Small intestine (tissue), 7 donors: ENCODE data around the gene DMRTA2. TPM values are rescaled to one million over a fixed set of nuclear protein-coding genes. Genes with fewer than 3 reads are reported as not detected.

Experiments used
- DNase-seq, 2 donors: peaks; one replicate each; pipeline versions ENCODE4 v3.0.0 to v3.0.0-alpha.2; 2013
- FAIRE-seq: peaks from 2 replicates; lab custom pipeline; 2012; peaks lifted over from hg19 to GRCh38; lab: Jason Lieb, UNC
- H3K27ac ChIP-seq, 3 donors: one replicate each; pipeline ENCODE4 v1.5.1; 2013; ENCODE audit warnings: low read length in 2 of 3, mild to moderate bottlenecking in 2 of 3, control low read depth in 1 of 3, inconsistent platforms in 1 of 3, low read depth in 1 of 3, moderate library complexity in 1 of 3
- H3K27me3 ChIP-seq, 3 donors: one replicate each; pipeline ENCODE4 v1.6.1; 2013; ENCODE audit warnings: low read length in 3 of 3, inconsistent platforms in 1 of 3; ENCODE audit not compliant: control insufficient read depth in 3 of 3, insufficient read depth in 3 of 3
- H3K36me3 ChIP-seq, 3 donors: one replicate each; pipeline ENCODE4 v1.6.1; 2013; ENCODE audit warnings: low read length in 3 of 3, inconsistent platforms in 1 of 3, low read depth in 1 of 3, mild to moderate bottlenecking in 1 of 3, moderate library complexity in 1 of 3; ENCODE audit not compliant: control insufficient read depth in 3 of 3, insufficient read depth in 2 of 3
- H3K4me1 ChIP-seq, 3 donors: one replicate each; pipeline ENCODE4 v1.6.1; 2013; ENCODE audit warnings: low read length in 2 of 3, inconsistent platforms in 1 of 3, low read depth in 1 of 3, mild to moderate bottlenecking in 1 of 3, moderate library complexity in 1 of 3; ENCODE audit not compliant: control insufficient read depth in 3 of 3, insufficient read depth in 2 of 3
- H3K4me3 ChIP-seq, 3 donors: one replicate each; pipeline ENCODE4 v1.5.1; 2013; ENCODE audit warnings: low read length in 3 of 3, control low read depth in 1 of 3, inconsistent platforms in 1 of 3, low read depth in 1 of 3, mild to moderate bottlenecking in 1 of 3, moderate library complexity in 1 of 3
- H3K9me3 ChIP-seq, 2 donors: one replicate each; pipeline ENCODE4 v1.6.1; 2013; ENCODE audit warnings: low read depth in 1 of 2, low read length in 1 of 2; ENCODE audit not compliant: control insufficient read depth in 2 of 2, insufficient read depth in 1 of 2
- WGBS, 3 donors: extraction: QIAGEN DNeasy Blood & Tissue Kit; methylation state at CpG; one replicate each; pipeline ENCODE4 v1.1.7; 2013; 5-methylcytosine and 5-hydroxymethylcytosine counted together
- polyA plus RNA-seq, 4 donors: library from polyadenylated mRNA; stranded (reverse) in 3 of 4; unstranded in 1 of 4; fragments of 200-250 nt in 3 of 4; fragments of 120-200 nt in 1 of 4; gene quantifications; one replicate each; pipeline versions ENCODE4 v1.2.1 to v1.2.3, GENCODE V29; 2013
- donor health status: healthy with polysubstance abuse.
- donor health status: control.
- donor health status: control.
- donor health status: Bipolar disorder and iron deficiency.
- donor health status: healthy.

The DMRTA2 gene
- polyA plus RNA-seq, 4 donors: 0.03 TPM; not detected in 2

DNA sequence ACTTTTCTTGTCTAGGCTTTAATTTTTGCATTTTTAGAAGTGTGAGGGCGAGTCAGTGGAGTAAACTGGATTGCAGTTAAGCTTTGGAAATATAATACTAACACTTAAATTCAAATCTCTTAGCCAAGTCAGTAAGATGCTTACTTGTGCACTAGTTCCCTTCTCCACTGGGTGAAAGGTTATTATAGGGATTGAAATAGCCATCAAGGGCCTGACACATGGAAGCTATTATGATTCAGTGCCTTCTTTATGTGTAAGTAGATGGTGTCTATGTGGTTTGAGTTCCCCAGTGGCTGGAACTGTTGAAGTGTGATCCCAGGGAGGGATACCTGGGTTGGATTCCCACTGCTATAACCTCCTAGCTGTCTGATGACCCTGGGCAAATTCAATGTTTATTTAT lies 24.7 kb upstream of the DMRTA2 start:
- Histone ChIP-seq H3K9me3 (no peaks in the 10 kb centered on the region), H3K36me3 (peaks cover 0 to 3% (median 0%) of the 10 kb centered on the region in 3 donors), H3K27ac (no peak overlapping the region), H3K27me3 (no peaks in the 10 kb centered on the region), H3K4me1 (no peaks in the 10 kb centered on the region), H3K4me3 (no peak overlapping the region)
- no peak for DNase-seq
- FAIRE-seq: no peak
- 97 to 100% (median 100%) methylated on average over 1 of the region's 1 CpG for WGBS, 3 donors

GRCh38 chr1:50441183-50441582 lies 17.9 kb upstream of the DMRTA2 start:
- Histone ChIP-seq H3K27me3 (no peaks in the 10 kb centered on the region), H3K27ac (no peak overlapping the region), H3K4me1 (no peaks in the 10 kb centered on the region), H3K4me3 (no peak overlapping the region), H3K36me3 (peaks cover 0 to 12% (median 10%) of the 10 kb centered on the region in 3 donors), H3K9me3 (no peaks in the 10 kb centered on the region)
- 93 to 97% (median 95%) methylated on average over 6 of the region's 6 CpGs for WGBS, 3 donors
- FAIRE-seq: no peak
- no peak for DNase-seq

DNA sequence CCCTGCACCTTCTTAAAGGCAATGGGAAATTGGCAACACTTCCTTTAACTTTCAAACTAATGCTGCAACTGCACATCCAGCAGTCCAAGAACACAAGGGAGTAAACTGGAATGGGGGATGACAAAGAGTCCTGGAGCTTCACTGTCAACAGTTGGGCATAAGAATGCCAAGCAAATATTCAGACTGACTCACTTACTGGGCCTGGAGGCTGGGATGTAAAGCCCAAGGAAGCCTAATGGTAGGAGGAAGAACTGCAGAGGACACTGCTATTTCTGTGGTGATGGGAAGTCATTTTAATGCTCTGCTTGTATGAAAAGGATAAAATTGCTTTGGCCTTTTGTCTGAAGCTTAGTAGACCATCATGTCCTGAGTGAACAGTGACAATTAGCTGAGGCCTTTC lies 15.7 kb upstream of the DMRTA2 start:
- no peak for DNase-seq
- peaks cover 0 to 12% (median 9%) of the 10 kb centered on the region in 3 donors for H3K36me3 ChIP-seq

DNA sequence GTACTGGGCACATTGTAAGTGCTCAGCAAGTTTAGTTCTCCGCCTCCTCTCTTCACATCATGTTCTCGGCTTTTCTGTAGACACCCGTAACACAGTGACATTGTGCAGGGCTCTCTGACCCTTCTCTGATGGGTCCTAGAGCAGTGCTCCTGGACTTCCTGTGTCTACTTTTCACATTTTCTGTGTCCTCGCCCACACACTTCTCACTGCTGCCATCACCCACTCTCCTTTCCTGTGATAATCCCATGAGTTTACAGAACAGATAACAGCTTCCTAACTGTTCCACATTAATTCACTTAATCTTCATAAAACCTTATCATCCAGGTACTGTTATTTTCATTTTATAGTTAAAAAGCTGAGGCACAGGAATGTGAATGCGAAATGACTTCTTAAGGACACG lies 13.2 kb upstream of the DMRTA2 start:
- DNase-seq (no peak), FAIRE-seq (no peak)
- Histone ChIP-seq H3K27ac (no peak overlapping the region), H3K4me3 (no peak overlapping the region), H3K9me3 (no peaks in the 10 kb centered on the region), H3K4me1 (no peaks in the 10 kb centered on the region), H3K27me3 (peaks cover 0 to 13% (median 8%) of the 10 kb centered on the region in 3 donors), H3K36me3 (peaks cover 0 to 9% (median 8%) of the 10 kb centered on the region in 3 donors)
- 88 to 97% (median 96%) methylated on average over 6 of the region's 6 CpGs for WGBS, 3 donors

More for the DNA sequence above, 15.7 kb upstream of the DMRTA2 start:
- Histone ChIP-seq H3K9me3 (no peaks in the 10 kb centered on the region), H3K4me3 (no peak overlapping the region), H3K27ac (no peak overlapping the region), H3K4me1 (no peaks in the 10 kb centered on the region), H3K27me3 (no peaks in the 10 kb centered on the region)
- no peak for FAIRE-seq

GRCh38 chr1:50430010-50430405 lies 6.8 kb upstream of the DMRTA2 start:
- no peak overlapping the region for H3K4me3 ChIP-seq
- DNase-seq (no peak), FAIRE-seq (no peak)
- no peaks in the 10 kb centered on the region for H3K36me3 ChIP-seq
- WGBS, 3 donors: 9 to 18% (median 13%) methylated on average over 5 of the region's 5 CpGs
- H3K27me3 ChIP-seq: peaks cover 8 to 70% (median 52%) of the 10 kb centered on the region in 3 donors
- no peaks in the 10 kb centered on the region for H3K9me3 ChIP-seq
- no peak overlapping the region for H3K27ac ChIP-seq
- peaks cover 0 to 3% (median 0%) of the 10 kb centered on the region in 3 donors for H3K4me1 ChIP-seq

DNA sequence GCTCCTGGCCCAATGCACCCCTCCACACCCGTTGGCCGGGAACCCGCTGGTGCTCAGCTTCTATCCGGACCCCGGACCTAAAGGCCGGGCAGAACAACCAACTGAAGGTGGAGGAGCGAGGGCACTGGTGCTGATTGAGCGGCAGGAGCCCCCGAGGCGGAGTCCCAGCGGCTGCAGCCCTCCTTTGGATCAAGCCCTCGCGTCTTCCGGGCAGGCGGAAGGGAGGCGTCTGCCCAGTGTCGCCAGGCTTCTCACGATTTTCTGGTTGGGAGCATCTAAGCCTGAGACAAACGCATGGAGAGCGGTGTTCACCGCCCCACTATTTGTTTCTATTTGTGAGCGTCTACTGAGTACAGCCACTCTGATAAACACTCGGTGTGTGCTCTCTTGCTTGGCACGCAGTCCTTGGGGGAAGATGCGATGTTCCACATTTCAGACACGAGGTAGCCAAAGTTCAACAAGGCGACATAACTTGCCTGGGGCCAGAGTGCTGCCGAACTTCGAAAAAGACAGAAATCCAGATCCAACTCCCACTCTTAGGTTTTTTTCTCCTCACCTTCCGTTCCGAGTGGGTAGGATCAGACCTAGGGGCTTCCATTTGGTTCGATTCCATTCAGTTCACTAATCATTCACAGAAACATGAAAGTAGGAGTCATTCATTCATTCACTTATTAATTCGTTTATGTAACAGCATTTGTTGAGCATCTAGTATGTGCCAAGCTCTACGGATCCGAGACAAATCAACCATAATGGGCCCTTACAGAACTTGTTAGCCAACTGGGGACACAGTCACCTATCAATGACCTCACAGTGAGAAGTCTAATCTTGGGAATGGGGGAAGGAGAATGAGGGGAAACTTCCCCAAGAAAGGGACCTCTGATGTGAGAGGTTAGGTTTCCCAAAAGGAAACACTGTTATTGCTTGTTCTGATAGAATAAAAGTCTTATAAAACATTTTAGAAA lies 4.9 kb upstream of the DMRTA2 start:
- Histone ChIP-seq H3K27ac (no peak overlapping the region), H3K36me3 (no peaks in the 10 kb centered on the region), H3K4me3 (no peak overlapping the region), H3K27me3 (peaks cover 10 to 90% (median 64%) of the 10 kb centered on the region in 3 donors), H3K9me3 (no peaks in the 10 kb centered on the region), H3K4me1 (peaks cover 0 to 9% (median 2%) of the 10 kb centered on the region in 3 donors)
- 6 to 7% (median 7%) methylated on average over 35 of the region's 35 CpGs for WGBS, 3 donors
- FAIRE-seq (no peak), DNase-seq (peak in 1 of 2 donors; percentile 21)

- Histone ChIP-seq H3K4me1 (peaks cover 0 to 15% (median 2%) of the 10 kb centered on the region in 3 donors), H3K27ac (no peak overlapping the region), H3K9me3 (no peaks in the 10 kb centered on the region), H3K36me3 (no peaks in the 10 kb centered on the region), H3K4me3 (no peak overlapping the region), H3K27me3 (peaks cover 13 to 93% (median 66%) of the 10 kb centered on the region in 3 donors)
- FAIRE-seq (no peak), DNase-seq (peak in 1 of 2 donors; percentile 31)
- 5 to 6% (median 6%) methylated on average over 43 to 44 of the region's 44 CpGs for WGBS, 3 donors
Observed at GRCh38 chr1:50427086-50427817, 4.0 kb upstream of the DMRTA2 start.

DNA sequence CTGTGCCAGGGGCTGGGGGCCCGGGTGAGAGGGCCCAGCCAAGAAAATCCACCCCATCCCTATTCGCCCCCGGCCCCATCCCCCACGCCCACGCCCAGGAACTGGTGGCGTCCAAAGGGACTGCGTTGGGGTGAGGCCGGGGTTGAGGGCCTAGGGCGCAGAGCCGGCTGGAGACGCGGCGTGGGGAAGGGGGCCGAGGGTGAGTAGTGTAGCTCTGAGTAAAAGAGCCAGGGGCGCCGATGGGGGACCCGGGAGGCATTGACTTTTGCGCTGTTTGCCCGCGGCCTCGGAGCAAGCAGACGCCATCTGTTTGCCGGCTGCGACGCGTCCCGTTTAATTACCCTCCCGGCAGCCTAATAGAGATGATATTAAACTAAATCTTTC lies 3.5 kb upstream of the DMRTA2 start:
- WGBS, 3 donors: 3 to 4% (median 3%) methylated on average over 28 of the region's 28 CpGs
- H3K4me1 ChIP-seq: peaks cover 0 to 15% (median 2%) of the 10 kb centered on the region in 3 donors
- H3K4me3 ChIP-seq: no peak overlapping the region
- H3K27ac ChIP-seq: no peak overlapping the region
- DNase-seq (no peak), FAIRE-seq (no peak)
- no peaks in the 10 kb centered on the region for H3K9me3 ChIP-seq
- H3K36me3 ChIP-seq: no peaks in the 10 kb centered on the region
- H3K27me3 ChIP-seq: peaks cover 15 to 93% (median 71%) of the 10 kb centered on the region in 3 donors
